Measurements from ENCODE around the gene LHFPL4. TPM values are rescaled to one million over a fixed set of nuclear protein-coding genes. Genes with fewer than 3 reads are reported as not detected.

LHFPL4 gene
- total and polyA plus RNA-seq, 2 of the 8 experiments (the other 6 are each of a cell fraction or from before 2014, with no cell fraction given), result 5.0 to 16.9 TPM

GRCh38 chr3:9549600-9549999 lies 4.0 kb downstream of the LHFPL4 start (continued):
- TF ChIP-seq JUN (IDR thresholded peaks at IDR 0.05; ENCODE audit: low read depth, low read length), result no peak

Data from H1 (cell line).